ENCODE measurements around the gene OLIG1.

The OLIG1 gene

DNA sequence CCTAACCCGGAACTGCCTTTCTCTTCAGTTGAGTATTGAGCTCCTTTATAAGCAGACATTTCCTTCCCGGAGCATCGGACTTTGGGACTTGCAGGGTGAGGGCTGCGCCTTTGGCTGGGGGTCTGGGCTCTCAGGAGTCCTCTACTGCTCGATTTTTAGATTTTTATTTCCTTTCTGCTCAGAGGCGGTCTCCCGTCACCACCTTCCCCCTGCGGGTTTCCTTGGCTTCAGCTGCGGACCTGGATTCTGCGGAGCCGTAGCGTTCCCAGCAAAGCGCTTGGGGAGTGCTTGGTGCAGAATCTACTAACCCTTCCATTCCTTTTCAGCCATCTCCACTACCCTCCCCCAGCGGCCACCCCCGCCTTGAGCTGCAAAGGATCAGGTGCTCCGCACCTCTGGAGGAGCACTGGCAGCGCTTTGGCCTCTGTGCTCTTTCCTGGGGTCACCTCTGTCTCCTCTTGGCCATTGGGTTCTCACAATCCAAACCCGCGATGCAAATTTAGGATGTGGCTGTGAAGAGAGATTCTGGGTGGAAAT is 40.5 kb upstream of the OLIG1 start:
- Histone ChIP-seq H3K27me3 (replicated peaks; ENCODE audit: control insufficient read depth, insufficient read depth, low read length) (no peaks in the 10 kb centered on the region; the same call in none of the 2 replicates), H3K36me3 (ENCODE audit: control insufficient read depth, insufficient read depth, low read length) (no peaks in the 10 kb centered on the region), H3K4me3 (replicated peaks; ENCODE audit: low read depth, low read length) (no peak overlapping the region)
- TF ChIP-seq, protein P1, sequence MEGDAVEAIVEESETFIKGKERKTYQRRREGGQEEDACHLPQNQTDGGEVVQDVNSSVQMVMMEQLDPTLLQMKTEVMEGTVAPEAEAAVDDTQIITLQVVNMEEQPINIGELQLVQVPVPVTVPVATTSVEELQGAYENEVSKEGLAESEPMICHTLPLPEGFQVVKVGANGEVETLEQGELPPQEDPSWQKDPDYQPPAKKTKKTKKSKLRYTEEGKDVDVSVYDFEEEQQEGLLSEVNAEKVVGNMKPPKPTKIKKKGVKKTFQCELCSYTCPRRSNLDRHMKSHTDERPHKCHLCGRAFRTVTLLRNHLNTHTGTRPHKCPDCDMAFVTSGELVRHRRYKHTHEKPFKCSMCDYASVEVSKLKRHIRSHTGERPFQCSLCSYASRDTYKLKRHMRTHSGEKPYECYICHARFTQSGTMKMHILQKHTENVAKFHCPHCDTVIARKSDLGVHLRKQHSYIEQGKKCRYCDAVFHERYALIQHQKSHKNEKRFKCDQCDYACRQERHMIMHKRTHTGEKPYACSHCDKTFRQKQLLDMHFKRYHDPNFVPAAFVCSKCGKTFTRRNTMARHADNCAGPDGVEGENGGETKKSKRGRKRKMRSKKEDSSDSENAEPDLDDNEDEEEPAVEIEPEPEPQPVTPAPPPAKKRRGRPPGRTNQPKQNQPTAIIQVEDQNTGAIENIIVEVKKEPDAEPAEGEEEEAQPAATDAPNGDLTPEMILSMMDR (IDR thresholded peaks at IDR 0.05; ENCODE audit: insufficient read depth, low read length, poor library complexity, severe bottlenecking), result no peak
- no peak for DNase-seq (ENCODE audit: extremely low read depth, insufficient read length)

DNA sequence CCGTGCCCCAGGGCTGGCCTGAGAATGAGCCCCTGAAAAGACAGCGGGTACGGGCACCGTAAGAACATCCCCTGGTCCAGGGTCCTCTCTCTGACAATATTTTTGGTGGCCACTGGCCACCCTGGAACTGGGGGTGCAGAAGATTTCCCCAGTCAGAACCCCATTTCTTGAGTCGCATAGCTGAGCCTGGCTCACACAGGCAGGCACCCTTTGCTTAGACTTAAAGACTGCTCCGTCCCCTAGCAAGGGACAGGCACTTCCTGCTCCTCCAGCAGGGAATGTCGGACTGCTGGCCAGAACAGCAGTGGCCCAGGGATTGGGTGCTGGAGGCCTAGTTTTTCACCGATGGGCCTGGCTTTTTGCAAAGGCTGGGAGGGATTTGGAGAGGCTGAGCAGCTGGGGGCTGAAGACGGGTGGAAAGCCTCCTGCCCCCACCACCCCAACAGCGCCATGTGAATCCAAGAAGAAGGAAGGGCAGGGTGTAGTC is 39.9 kb upstream of the OLIG1 start:
- no peak for DNase-seq (ENCODE audit: extremely low read depth, insufficient read length)
- Histone ChIP-seq H3K4me3 (replicated peaks; ENCODE audit: low read depth, low read length) (no peak overlapping the region), H3K36me3 (ENCODE audit: control insufficient read depth, insufficient read depth, low read length) (no peaks in the 10 kb centered on the region), H3K27me3 (replicated peaks; ENCODE audit: control insufficient read depth, insufficient read depth, low read length) (no peaks in the 10 kb centered on the region; the same call in none of the 2 replicates)
- TF ChIP-seq, protein P1 (IDR thresholded peaks at IDR 0.05; ENCODE audit: insufficient read depth, low read length, poor library complexity, severe bottlenecking), result no peak

DNA sequence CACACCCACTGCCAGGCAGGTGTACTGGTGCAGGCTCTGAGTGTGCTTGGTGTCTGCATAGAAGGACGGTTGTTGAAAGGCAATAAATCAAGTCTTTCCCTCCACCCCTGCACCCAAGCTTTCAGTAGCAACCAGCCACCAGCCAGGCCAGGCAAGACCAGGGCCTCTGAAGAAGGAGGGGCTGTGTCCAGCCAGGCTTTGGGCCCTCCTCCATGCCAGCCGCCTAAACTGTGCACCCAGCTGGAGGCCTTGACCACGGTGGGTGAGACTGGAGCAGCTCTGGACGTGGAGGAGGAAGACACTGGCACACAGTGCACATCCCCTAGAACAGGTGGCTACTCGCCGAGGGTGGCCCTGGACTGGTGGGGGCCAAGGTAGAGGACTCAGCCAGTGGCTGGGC is 39.3 kb upstream of the OLIG1 start:
- TF ChIP-seq, protein P1 (IDR thresholded peaks at IDR 0.05; ENCODE audit: insufficient read depth, low read length, poor library complexity, severe bottlenecking), result no peak
- no peak overlapping the region for H3K4me3 ChIP-seq (replicated peaks; ENCODE audit: low read depth, low read length)
- DNase-seq (ENCODE audit: extremely low read depth, insufficient read length), result no peak
- H3K27me3 ChIP-seq (replicated peaks; ENCODE audit: control insufficient read depth, insufficient read depth, low read length), result no peaks in the 10 kb centered on the region; the same call in none of the 2 replicates
- H3K36me3 ChIP-seq (ENCODE audit: control insufficient read depth, insufficient read depth, low read length), result no peaks in the 10 kb centered on the region

DNA sequence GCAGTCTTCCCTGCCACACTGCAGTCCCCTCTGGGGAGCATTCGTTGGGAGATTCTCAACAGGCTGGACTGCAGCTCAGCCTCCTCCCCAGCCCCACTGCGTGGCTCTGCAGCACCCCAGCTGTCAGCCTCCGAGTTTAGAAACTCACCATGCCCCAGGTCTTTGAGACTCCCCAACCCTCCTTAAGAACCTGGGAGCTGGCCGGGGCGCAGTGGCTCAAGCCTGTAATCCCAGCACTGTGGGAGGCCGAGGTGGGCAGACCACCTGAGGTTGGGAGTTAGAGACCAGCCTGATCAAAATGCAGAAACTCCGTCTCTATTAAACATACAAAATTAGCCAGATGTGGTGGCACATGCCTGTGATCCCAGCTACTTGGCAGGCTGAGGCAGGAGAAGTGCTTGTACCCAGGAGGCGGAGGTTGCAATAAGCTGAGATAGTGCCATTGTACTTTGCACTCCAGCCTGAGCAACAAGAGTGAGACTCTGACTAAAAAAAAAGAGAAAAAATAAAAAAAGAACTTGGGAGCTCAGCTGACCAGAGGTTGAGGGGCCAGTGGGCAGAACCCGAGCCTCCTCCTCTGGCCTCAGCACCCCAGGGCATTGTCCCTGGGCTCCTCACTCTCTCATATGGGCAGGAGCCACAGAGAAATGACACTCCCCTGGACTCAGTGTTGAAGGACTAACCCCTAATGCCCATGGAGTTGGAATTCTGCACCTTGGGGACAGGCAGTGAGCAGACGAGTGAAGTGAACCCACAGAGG is 38.6 kb upstream of the OLIG1 start:
- Histone ChIP-seq H3K27me3 (replicated peaks; ENCODE audit: control insufficient read depth, insufficient read depth, low read length) (no peaks in the 10 kb centered on the region; the same call in none of the 2 replicates), H3K4me3 (replicated peaks; ENCODE audit: low read depth, low read length) (no peak overlapping the region), H3K36me3 (ENCODE audit: control insufficient read depth, insufficient read depth, low read length) (no peaks in the 10 kb centered on the region)
- no peak for DNase-seq (ENCODE audit: extremely low read depth, insufficient read length)
- TF ChIP-seq, protein P1 (IDR thresholded peaks at IDR 0.05; ENCODE audit: insufficient read depth, low read length, poor library complexity, severe bottlenecking), result no peak

DNA sequence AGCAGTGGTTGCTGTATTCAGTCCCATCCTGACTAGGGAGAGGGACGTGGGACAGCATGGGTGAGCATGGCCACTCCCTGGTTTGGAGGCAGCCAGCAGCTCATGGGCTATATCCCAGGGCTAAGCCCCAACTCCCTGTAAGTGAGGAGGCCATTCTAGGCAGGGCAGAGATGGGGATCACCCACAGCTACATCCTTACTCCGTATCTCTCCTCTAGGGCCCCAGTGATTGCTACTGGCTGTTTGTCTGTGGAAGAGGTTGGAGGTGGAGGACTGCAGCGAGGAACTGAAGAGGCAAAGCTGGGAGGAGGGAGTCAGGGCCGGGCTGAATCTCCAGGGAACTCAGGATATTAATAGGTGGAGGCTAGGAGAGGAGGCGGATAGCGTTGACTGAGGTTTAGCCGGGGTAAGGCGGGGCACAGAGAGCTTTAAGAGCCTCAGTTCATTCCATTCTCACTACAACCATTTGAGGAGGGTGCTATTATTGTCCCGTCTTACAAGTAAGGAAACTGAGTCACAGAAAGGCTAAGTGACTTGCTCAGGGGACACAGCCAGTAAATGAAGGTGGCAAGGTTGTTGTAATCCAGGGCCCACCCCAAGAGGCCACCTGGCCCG is 37.4 kb upstream of the OLIG1 start:
- H3K36me3 ChIP-seq (ENCODE audit: control insufficient read depth, insufficient read depth, low read length), result no peaks in the 10 kb centered on the region
- no peak overlapping the region for H3K4me3 ChIP-seq (replicated peaks; ENCODE audit: low read depth, low read length)
- H3K27me3 ChIP-seq (replicated peaks; ENCODE audit: control insufficient read depth, insufficient read depth, low read length), result no peaks in the 10 kb centered on the region; the same call in none of the 2 replicates
- no peak for DNase-seq (ENCODE audit: extremely low read depth, insufficient read length)
- TF ChIP-seq, protein P1 (IDR thresholded peaks at IDR 0.05; ENCODE audit: insufficient read depth, low read length, poor library complexity, severe bottlenecking), result no peak
